ENCODE results near the gene ADAM33.

ADAM33 gene, protein sequence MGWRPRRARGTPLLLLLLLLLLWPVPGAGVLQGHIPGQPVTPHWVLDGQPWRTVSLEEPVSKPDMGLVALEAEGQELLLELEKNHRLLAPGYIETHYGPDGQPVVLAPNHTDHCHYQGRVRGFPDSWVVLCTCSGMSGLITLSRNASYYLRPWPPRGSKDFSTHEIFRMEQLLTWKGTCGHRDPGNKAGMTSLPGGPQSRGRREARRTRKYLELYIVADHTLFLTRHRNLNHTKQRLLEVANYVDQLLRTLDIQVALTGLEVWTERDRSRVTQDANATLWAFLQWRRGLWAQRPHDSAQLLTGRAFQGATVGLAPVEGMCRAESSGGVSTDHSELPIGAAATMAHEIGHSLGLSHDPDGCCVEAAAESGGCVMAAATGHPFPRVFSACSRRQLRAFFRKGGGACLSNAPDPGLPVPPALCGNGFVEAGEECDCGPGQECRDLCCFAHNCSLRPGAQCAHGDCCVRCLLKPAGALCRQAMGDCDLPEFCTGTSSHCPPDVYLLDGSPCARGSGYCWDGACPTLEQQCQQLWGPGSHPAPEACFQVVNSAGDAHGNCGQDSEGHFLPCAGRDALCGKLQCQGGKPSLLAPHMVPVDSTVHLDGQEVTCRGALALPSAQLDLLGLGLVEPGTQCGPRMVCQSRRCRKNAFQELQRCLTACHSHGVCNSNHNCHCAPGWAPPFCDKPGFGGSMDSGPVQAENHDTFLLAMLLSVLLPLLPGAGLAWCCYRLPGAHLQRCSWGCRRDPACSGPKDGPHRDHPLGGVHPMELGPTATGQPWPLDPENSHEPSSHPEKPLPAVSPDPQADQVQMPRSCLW

GRCh38 chr20:3681931-3682781 is at the start of gene ADAM33:
Gene ADAM33 (minus strand): TSS chr20:3682010. CDS start chr20:3682004, 6 bp downstream.
- DNase-seq = no peak

DNA sequence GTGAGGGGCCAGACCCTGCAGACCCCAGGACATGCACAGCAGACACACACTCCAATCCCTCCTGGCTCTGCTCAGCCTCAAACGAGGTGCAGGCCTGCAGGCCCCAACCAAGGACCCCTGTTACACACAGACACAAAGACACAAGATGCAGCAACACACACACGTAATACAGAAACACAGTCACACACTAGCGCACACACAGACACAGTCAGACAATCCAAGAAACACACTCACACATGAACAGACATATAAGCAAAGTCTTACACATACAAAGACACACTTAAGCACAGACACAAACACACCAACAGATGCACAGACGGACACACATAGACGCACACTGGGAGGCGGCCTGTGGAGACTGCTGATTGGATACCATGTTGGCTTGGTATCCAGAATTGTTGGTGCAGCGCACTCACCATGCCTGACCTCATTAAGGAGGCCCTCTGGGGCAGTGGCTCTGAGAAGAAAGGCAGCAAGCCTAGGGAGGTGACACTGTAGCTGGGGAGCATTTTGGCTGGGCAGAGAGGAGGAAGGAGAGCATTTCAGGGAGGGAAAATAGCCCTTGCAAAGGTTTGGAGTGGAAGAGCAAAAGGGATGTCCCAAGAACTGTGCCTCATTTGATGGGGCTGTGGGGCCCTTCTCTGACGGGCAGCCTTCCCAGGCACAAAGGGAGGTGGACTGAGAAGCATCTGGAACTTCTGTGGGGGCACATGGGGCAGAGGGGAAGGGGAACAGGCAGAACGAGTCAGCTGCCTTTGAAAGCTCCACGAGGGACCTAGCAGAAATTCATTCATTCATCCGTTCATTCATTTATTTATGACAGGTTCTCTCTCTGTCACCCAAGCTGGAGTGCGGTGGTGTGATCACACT is 49.2 kb upstream of the ADAM33 start:
- DNase-seq = no peak

- no peak for DNase-seq
These were observed 48.2 kb upstream of the ADAM33 start for GRCh38 chr20:3729811-3730540.

DNA sequence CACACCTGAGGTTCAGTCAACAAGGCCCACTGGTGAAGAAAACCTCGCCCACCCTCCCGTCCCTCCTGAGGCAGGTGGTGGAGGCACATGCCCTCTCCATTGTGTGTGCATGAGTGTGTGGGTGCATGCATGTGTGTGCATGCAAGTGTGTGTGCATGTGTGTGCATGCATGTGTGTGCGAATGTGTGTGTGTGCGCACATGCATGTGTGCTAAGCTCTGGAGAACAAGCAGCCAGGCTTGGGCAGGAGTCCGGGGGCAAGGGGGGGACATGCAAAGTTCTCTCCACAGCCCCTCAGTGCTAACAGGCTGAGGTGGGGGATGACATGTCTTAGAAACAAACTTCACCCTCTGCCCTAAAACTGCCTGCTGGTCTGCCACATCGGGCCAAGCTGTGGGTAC is 47.6 kb upstream of the ADAM33 start:
- no peak for DNase-seq

- DNase-seq = no peak
These were observed 47.1 kb upstream of the ADAM33 start for GRCh38 chr20:3728876-3729275.

DNA sequence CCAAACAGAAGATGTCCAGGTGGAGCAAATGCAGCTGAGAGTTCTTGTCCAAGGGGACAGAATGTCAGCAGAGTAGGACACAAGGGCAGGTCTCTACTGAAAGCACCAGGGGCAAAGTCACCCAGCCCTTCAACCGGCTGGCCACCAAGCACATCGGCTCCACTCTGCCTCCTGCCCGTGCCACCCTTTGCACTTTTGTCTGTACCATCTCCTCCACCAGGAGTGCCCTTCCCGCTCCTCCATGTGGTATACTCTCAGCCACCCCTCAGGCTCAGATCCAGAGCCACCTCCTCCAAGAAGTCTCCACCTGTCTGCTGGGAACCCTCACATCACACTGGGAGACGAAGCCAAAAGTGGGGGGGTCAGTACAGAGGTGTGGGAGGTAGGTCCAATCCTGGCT is 46.5 kb upstream of the ADAM33 start:
- DNase-seq = no peak

- DNase-seq = no peak
These were observed 45.7 kb upstream of the ADAM33 start for GRCh38 chr20:3727401-3728021.

GRCh38 chr20:3724356-3724755 is 42.5 kb upstream of the ADAM33 start:
- no peak for DNase-seq

GRCh38 chr20:3723284-3723683 is 41.5 kb upstream of the ADAM33 start:
- no peak for DNase-seq

- DNase-seq = no peak
These were observed 40.1 kb upstream of the ADAM33 start for GRCh38 chr20:3721912-3722311.

- DNase-seq = no peak
These were observed 38.8 kb upstream of the ADAM33 start for GRCh38 chr20:3720626-3721025.

DNA sequence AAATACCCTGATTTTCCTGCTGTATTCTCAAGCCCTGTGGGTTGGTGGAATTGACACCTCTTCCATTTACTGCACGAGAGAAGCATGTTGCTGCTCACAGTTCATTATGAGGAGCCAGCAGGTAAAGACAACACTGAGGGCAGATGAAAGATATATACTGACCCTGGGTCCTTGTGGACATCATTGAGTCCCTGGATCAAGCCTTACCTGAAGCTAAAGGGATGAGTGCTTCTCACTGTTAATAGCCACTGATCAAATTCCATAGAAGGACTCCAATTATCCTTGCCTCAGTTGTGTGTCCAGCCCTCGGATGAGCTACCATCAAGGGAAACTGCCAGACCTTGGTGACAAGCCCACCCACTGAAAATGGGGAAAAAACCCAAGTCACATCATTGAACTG is 38.3 kb upstream of the ADAM33 start:
- no peak for DNase-seq

DNA sequence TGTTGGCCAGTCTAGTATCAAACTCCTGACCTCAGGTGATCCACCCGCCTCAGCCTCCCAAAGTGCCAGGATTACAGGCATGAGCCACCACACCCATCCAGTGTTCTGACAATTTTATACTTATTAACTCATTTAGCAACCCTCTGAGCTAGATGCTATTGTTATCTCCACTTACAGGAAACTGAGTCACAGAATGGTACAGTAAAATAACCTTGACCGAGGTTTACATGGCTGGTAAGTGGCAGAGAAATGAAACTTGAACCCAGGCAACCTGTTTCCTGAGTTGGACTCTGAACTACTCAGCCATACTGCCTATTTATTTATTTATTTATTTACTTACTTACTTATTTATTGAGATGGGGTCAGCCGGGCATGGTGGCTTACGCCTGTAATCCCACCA is 37.2 kb upstream of the ADAM33 start:
- DNase-seq = no peak

DNA sequence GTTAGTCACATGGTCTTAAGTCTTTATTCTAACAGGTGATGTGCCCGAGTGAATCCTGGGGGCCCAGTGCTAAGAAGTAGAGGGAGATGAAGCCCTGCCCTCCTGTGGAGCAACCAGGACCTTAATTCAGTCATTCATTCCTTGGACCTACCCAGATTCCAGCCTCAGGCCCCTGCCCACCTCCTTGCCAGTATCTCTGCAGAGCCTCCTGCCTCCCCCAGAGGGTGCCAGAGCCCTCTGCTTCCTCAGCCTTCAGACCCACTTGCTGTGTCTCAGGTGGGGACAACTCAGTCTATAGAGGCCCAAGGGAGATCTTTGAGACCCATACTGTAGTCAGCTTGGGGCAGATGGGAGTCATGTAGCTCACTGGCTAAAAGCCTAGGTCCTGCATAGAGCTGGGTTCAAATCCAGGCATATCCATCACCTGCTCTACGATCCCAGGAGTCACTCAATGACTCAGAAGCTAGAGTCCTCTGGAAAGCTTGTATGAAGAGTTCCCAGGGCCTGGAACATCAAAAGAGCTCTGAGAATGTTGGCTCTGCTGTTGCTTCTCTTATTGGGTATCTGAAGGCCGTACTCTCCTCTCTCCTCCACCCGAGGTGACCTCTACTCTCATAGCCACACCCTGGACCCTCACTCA is 34.5 kb upstream of the ADAM33 start:
- no peak for DNase-seq

GRCh38 chr20:3714092-3714491 is 32.3 kb upstream of the ADAM33 start:
- no peak for DNase-seq

- DNase-seq = no peak
These were observed 30.6 kb upstream of the ADAM33 start, which contains the start of gene SIGLEC1 for GRCh38 chr20:3712279-3712873. Gene SIGLEC1 (minus strand): TSS chr20:3712600. CDS start chr20:3707128, 5,472 bp downstream.

GRCh38 chr20:3711484-3711941 is 29.7 kb upstream of the ADAM33 start:
- DNase-seq = no peak

DNA sequence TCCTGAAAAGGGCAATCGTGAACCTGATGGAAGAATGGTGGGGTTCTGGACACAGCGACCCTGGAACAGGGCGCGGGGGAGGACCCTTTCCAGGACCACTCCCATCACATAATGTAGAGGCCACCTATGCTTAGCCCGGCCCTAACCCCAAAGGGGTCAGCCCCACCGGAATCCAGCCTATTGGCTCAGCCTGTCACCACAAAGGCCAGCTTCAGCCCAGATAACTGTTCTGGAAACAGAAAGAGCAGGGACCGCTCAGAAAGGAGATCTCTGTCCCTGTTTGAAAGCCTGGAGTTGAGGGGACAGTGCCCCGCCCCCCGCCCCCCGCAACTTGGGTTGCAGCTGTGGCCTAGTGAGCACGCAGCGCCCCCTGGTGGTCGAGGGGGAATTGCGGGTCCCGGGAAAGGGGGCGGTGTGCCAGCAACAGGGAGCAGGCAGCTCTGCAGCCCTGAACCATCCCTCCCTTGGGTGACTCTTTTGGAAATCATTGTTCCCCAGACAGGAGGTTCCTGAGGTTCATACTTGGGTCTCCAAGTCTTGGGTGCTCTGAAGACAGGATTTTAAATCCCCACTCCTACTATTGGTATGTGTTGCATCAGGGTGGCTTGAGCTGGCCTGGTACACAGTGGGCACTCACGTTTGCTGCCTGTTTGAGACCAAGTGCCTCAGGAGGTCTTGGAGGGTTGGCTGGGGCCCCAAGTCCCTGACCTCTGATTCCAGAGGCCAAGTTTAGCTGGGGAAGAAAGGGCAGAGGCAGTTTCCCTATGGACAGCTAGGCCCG is 29.1 kb upstream of the ADAM33 start:
- peak; percentile 66 for DNase-seq

DNA sequence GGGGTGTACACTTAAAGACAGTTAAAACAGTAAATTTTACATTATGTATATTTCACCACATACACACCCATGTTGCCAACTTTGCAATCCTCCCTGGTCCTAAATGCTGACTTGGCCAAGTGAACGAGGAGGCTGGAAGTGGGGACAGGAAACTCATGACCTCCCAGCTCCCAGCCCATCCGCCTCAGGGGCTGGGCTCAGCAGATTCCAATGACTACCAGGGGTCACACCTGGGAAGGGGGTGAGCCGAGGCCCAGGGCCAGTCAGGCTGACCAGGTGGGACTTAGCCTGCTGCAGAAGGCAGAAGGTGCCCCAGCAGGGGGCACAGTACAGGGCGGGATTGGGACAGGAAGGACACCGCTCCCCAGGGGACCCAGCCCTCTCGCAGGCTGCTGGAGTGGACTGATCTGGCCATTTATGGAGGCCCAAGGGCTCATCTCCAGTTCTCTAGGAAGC is 28.2 kb upstream of the ADAM33 start:
- no peak for DNase-seq

Data from activated T-cell treated with anti-CD3 and anti-CD28 coated beads for 4 hours (primary cell).